H1 (cell line): ENCODE data around the gene FBXO21. TPM values are rescaled to one million over a fixed set of nuclear protein-coding genes. Genes with fewer than 3 reads are reported as not detected.

Experiments used
- CTCF ChIA-PET: fragments of 300-600 bp; sonication (Branson Sonifier 250); formaldehyde crosslinking; loops from one replicate; lab custom pipeline; 2021; ENCODE audit not compliant: partially characterized antibody; lab: Charles Lee
- POLR2A ChIA-PET: fragments of 300-600 bp; sonication (Branson Sonifier 250); formaldehyde crosslinking; loops from one replicate; lab custom pipeline; 2021; ENCODE audit warnings: inconsistent platforms; ENCODE audit not compliant: partially characterized antibody; lab: Charles Lee
- DNase-seq, 2 experiments: peaks; one replicate each; pipeline versions ENCODE4 v3.0.0 to v3.0.0-alpha.2; 2010 to 2022; ENCODE audit warnings: low spot score in 2 of 2, low read depth in 1 of 2, mixed read lengths in 1 of 2
- FAIRE-seq: peaks from 2 replicates; lab custom pipeline; 2011; peaks lifted over from hg19 to GRCh38; lab: Jason Lieb, UNC
- H2AFZ ChIP-seq: 2 replicates; pipeline ENCODE4 v1.8.1; 2012; ENCODE audit warnings: low read length, inconsistent platforms
- H2AK5ac ChIP-seq: 2 replicates; pipeline ENCODE4 v1.6.1; 2013; ENCODE audit warnings: low read depth, low read length
- H2BK120ac ChIP-seq: replicated peaks from 2 replicates; pipeline ENCODE3; 2013; ENCODE audit warnings: low read depth, low read length, inconsistent platforms
- H2BK12ac ChIP-seq: 2 replicates; pipeline ENCODE4 v1.6.1; 2013; ENCODE audit warnings: low read depth, low read length
- H2BK15ac ChIP-seq: 2 replicates; pipeline ENCODE4 v1.6.1; 2013; ENCODE audit warnings: low read length
- H2BK20ac ChIP-seq: 2 replicates; pipeline ENCODE4 v1.6.1; 2013; ENCODE audit warnings: low read length
- H2BK5ac ChIP-seq: 2 replicates; pipeline ENCODE4 v1.6.1; 2013; ENCODE audit warnings: low read depth, low read length
- H3K14ac ChIP-seq: 2 replicates; pipeline ENCODE4 v1.6.1; 2013; ENCODE audit warnings: inconsistent platforms; ENCODE audit not compliant: insufficient read length
- H3K18ac ChIP-seq: 2 replicates; pipeline ENCODE4 v1.6.1; 2013; ENCODE audit warnings: low read length; ENCODE audit errors: extremely low read depth
- H3K23ac ChIP-seq: 2 replicates; pipeline ENCODE4 v1.6.1; 2013; ENCODE audit warnings: inconsistent platforms; ENCODE audit not compliant: insufficient read length
- H3K23me2 ChIP-seq: 2 replicates; pipeline ENCODE4 v1.6.1; 2013; ENCODE audit warnings: low read depth, low read length
- H3K27ac ChIP-seq: 2 replicates; pipeline ENCODE4 v1.6.1; 2011; ENCODE audit warnings: low read depth, low read length, inconsistent platforms
- H3K27me3 ChIP-seq, 4 experiments: replicated peaks in 1 of 4; 1 replicate in 1 of 4; 2 replicates in 3 of 4; pipeline versions ENCODE4 v1.6.1 to v1.8.1; 2011 to 2013; ENCODE audit warnings: low read length in 3 of 4, mild to moderate bottlenecking in 3 of 4, inconsistent platforms in 2 of 4, mixed read lengths in 2 of 4, moderate library complexity in 1 of 4; ENCODE audit not compliant: control insufficient read depth in 3 of 4, insufficient read depth in 3 of 4; ENCODE audit errors: extremely low read depth in 1 of 4
- H3K36me3 ChIP-seq, 4 experiments: 2 replicates each; pipeline versions ENCODE4 v1.6.1 to v1.8.1; 2011 to 2013; ENCODE audit warnings: mild to moderate bottlenecking in 4 of 4, low read length in 3 of 4, moderate library complexity in 2 of 4, control low read depth in 1 of 4, inconsistent platforms in 1 of 4; ENCODE audit not compliant: insufficient read depth in 4 of 4, control insufficient read depth in 2 of 4
- H3K4ac ChIP-seq: replicated peaks from 2 replicates; pipeline ENCODE3; 2013; ENCODE audit warnings: low read length, low read depth, mixed read lengths, inconsistent platforms; ENCODE audit not compliant: insufficient read length
- H3K4me1 ChIP-seq, 4 experiments: replicated peaks in 1 of 4; 1 replicate in 1 of 4; 2 replicates in 3 of 4; pipeline versions ENCODE4 v1.6.1 to v1.8.1; 2011 to 2013; ENCODE audit warnings: low read length in 3 of 4, inconsistent platforms in 2 of 4, mixed read lengths in 1 of 4; ENCODE audit not compliant: insufficient read depth in 4 of 4, control insufficient read depth in 3 of 4
- H3K4me2 ChIP-seq, 2 experiments: 2 replicates each; pipeline versions ENCODE4 v1.6.1 to v1.8.1; 2011 to 2013; ENCODE audit warnings: low read depth in 2 of 2, low read length in 2 of 2, control low read depth in 1 of 2, inconsistent platforms in 1 of 2, mild to moderate bottlenecking in 1 of 2; ENCODE audit not compliant: insufficient read depth in 1 of 2
- H3K4me3 ChIP-seq, 4 experiments: fragments of 200-600, 300-600 bp in 1 of 4; sonication (generic), shearing (Covaris generic), sonication (Bioruptor Twin) in 1 of 4; 2 replicates each; pipeline versions ENCODE4 v1.5.1 to v1.8.1; 2011 to 2016; ENCODE audit warnings: low read length in 4 of 4, low read depth in 3 of 4, control low read depth in 2 of 4, inconsistent platforms in 2 of 4, mild to moderate bottlenecking in 2 of 4, mixed read lengths in 1 of 4, moderate library complexity in 1 of 4; ENCODE audit not compliant: insufficient read depth in 2 of 4; ENCODE audit errors: extremely low read depth in 1 of 4
- H3K56ac ChIP-seq: replicated peaks from 2 replicates; pipeline ENCODE3; 2013; ENCODE audit warnings: low read depth, mild to moderate bottlenecking, mixed read lengths, low read length, inconsistent platforms; ENCODE audit not compliant: insufficient read length
- H3K79me1 ChIP-seq: 2 replicates; pipeline ENCODE4 v1.6.1; 2013; ENCODE audit warnings: low read depth, low read length, control low read depth
- H3K79me2 ChIP-seq, 2 experiments: 2 replicates each; pipeline versions ENCODE4 v1.6.1 to v1.8.1; 2012 to 2013; ENCODE audit warnings: low read length in 2 of 2, mild to moderate bottlenecking in 2 of 2, inconsistent platforms in 1 of 2; ENCODE audit not compliant: insufficient read depth in 2 of 2, control insufficient read depth in 1 of 2
- H3K9ac ChIP-seq, 4 experiments: replicated peaks in 1 of 4; 1 replicate in 1 of 4; 2 replicates in 3 of 4; pipeline versions ENCODE4 v1.6.1 to v1.8.1; 2011 to 2013; ENCODE audit warnings: low read depth in 3 of 4, low read length in 3 of 4, control low read depth in 2 of 4, mild to moderate bottlenecking in 2 of 4, moderate library complexity in 2 of 4, inconsistent platforms in 1 of 4; ENCODE audit errors: extremely low read depth in 1 of 4
- H3K9me3 ChIP-seq, 2 experiments: 2 replicates each; pipeline versions ENCODE4 v1.6.1 to v1.8.1; 2012 to 2013; ENCODE audit warnings: mild to moderate bottlenecking in 2 of 2, moderate library complexity in 2 of 2, control low read depth in 1 of 2, inconsistent platforms in 1 of 2, low read depth in 1 of 2, low read length in 1 of 2, mixed read lengths in 1 of 2; ENCODE audit not compliant: insufficient read depth in 2 of 2
- H4K20me1 ChIP-seq, 2 experiments: replicated peaks in 1 of 2; 2 replicates each; pipeline versions ENCODE3 to v1.8.1; 2011 to 2013; ENCODE audit warnings: inconsistent platforms in 2 of 2, low read length in 2 of 2, mild to moderate bottlenecking in 1 of 2; ENCODE audit not compliant: insufficient read depth in 2 of 2, control insufficient read depth in 1 of 2
- H4K5ac ChIP-seq: 2 replicates; pipeline ENCODE4 v1.6.1; 2013; ENCODE audit warnings: low read length, low read depth, mixed read lengths, inconsistent platforms; ENCODE audit not compliant: insufficient read length
- H4K8ac ChIP-seq: 2 replicates; pipeline ENCODE4 v1.8.0; 2013; ENCODE audit warnings: mild to moderate bottlenecking, moderate library complexity, low read length, inconsistent platforms; ENCODE audit not compliant: insufficient read depth; ENCODE audit errors: extremely low read depth
- H4K91ac ChIP-seq: replicated peaks from 2 replicates; pipeline ENCODE3; 2013; ENCODE audit warnings: low read length, mixed read lengths, inconsistent platforms; ENCODE audit not compliant: insufficient read length
- ATF3 ChIP-seq: IDR thresholded peaks from 2 replicates; pipeline ENCODE4 v1.6.1; 2011; ENCODE audit warnings: low read depth, mild to moderate bottlenecking, low read length; ENCODE audit not compliant: insufficient read depth
- CREB1 ChIP-seq: IDR thresholded peaks from 2 replicates; pipeline ENCODE4 v1.6.1; 2012; ENCODE audit warnings: inconsistent platforms
- HDAC2 ChIP-seq, 2 experiments: fragments of 300-600 bp in 1 of 2; sonication (generic) in 1 of 2; IDR thresholded peaks; 2 replicates each; pipeline ENCODE4 v1.6.1; 2011 to 2012; ENCODE audit warnings: low read depth in 2 of 2, low read length in 2 of 2, mild to moderate bottlenecking in 2 of 2, moderate library complexity in 2 of 2, borderline replicate concordance in 1 of 2, inconsistent platforms in 1 of 2
- JUN ChIP-seq: IDR thresholded peaks from 2 replicates; pipeline ENCODE4 v1.6.1; 2011; ENCODE audit warnings: low read depth, mild to moderate bottlenecking, improper control_type of control experiment, low read length
- RBBP5 ChIP-seq: IDR thresholded peaks from 2 replicates; pipeline ENCODE4 v1.7.1; 2012; ENCODE audit warnings: low read depth, mild to moderate bottlenecking, inconsistent platforms, low read length, moderate library complexity, borderline replicate concordance
- SAP30 ChIP-seq: fragments of 300-600 bp; sonication (generic); IDR thresholded peaks from 2 replicates; pipeline ENCODE4 v1.7.1; 2012; ENCODE audit warnings: low read length, moderate library complexity, mild to moderate bottlenecking, inconsistent platforms; ENCODE audit not compliant: insufficient read depth, insufficient replicate concordance
- SIRT6 ChIP-seq: IDR thresholded peaks from one replicate; pipeline ENCODE4 v1.7.1; 2012; ENCODE audit warnings: low read length, inconsistent platforms
- TCF12 ChIP-seq: IDR thresholded peaks from 2 replicates; pipeline ENCODE4 v1.6.1; 2011; ENCODE audit warnings: low read depth, mild to moderate bottlenecking, low read length
- USF2 ChIP-seq: IDR thresholded peaks from 2 replicates; pipeline ENCODE4 v1.6.1; 2011; ENCODE audit warnings: low read length, improper control_type of control experiment
- ZNF274 ChIP-seq: IDR thresholded peaks from 2 replicates; pipeline ENCODE4 v1.7.0; 2012; ENCODE audit warnings: low read length, borderline replicate concordance; ENCODE audit errors: extremely low read depth
- WGBS, 2 experiments: shearing (Covaris generic) in 1 of 2; methylation state at CpG; one replicate each; pipeline versions ENCODE4 v1.1.6 to v1.1.7; 2013 to 2015; ENCODE audit warnings: low lambda C conversion rate in 2 of 2, mixed read lengths in 2 of 2, inconsistent platforms in 1 of 2, low coverage in 1 of 2, missing lambda C conversion rate in 1 of 2; ENCODE audit not compliant: insufficient replicate concordance in 2 of 2, insufficient coverage in 1 of 2, insufficient read length in 1 of 2; ENCODE audit errors: extremely low coverage in 1 of 2, missing lambda C conversion rate in 1 of 2; 5-methylcytosine and 5-hydroxymethylcytosine counted together
- polyA plus RNA-seq, 7 experiments: library from polyadenylated mRNA; depleted of rRNA in 3 of 7; stranded (reverse) in 5 of 7; unstranded in 2 of 7; fragments of >200 nt in 5 of 7; fragments of 200-250 nt in 2 of 7; gene quantifications; 1 replicate in 5 of 7; 2 replicates in 1 of 7; 4 replicates in 1 of 7; pipeline versions ENCODE4 v1.2.1 to v1.2.3, GENCODE V29; 2011 to 2013; ENCODE audit warnings: missing spikeins in 2 of 7, mixed read lengths in 2 of 7
- total RNA-seq: library from RNA; stranded (reverse); fragmentation: NEBNext Ultra II Directional; extraction: Animal tissue kit (Norgen Biotek cat#: 25700); gene quantifications from 2 replicates; pipeline ENCODE4 v1.2.1, GENCODE V29; 2021
- TF ChIP-seq, protein P1 (sequence below): IDR thresholded peaks from 2 replicates; pipeline ENCODE4 v1.6.1; 2012; ENCODE audit warnings: inconsistent platforms

The FBXO21 gene
- total and polyA plus RNA-seq, 2 of the 8 experiments (the other 6 are each of a cell fraction or from before 2014, with no cell fraction given), result 57.0 to 80.6 TPM

DNA sequence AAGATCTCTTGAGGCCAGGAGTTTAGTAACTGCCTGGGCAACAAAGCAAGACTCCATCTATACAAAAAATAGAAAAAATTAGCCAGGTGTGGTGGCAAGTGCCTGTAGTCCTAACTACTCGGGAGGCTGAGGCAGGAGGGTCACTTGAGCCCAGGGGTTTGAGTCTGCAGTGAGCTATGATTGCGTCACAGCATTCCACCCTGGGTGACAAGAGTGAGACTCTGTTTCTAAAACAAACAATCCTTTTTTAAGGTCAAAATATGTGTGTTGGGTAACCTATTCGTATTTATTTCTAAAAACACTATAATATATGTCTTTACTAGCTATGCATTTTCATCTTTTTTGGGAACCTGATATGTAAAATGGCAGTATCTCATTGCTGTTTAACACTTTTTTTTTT, 7.4 kb downstream of the FBXO21 start:
- Histone ChIP-seq H3K79me1 (no peaks in the 10 kb centered on the region; the same call in 1 of the 2 replicates), H2AK5ac (no peak overlapping the region), H2BK5ac (no peak overlapping the region), H3K9me3 (no peaks in the 10 kb centered on the region), H3K23me2 (no peaks in the 10 kb centered on the region), H2BK120ac (no peak overlapping the region), H3K4ac (no peak overlapping the region), H3K4me3 (no peak overlapping the region), H4K91ac (no peak overlapping the region), H3K27me3 (no peaks in the 10 kb centered on the region), H3K4me1 (no peaks in the 10 kb centered on the region), H3K14ac (no peak overlapping the region), H3K36me3 (peaks cover 16 to 70% (median 45%) of the 10 kb centered on the region in 4 experiments; a peak in 7 of 8 replicates), H3K4me2 (no peak overlapping the region), H3K23ac (no peak overlapping the region), H4K20me1 (peaks cover 0 to 4% of the 10 kb centered on the region in 2 experiments), H3K27ac (no peak overlapping the region), H4K5ac (no peak overlapping the region), H3K79me2 (peaks cover 0 to 19% of the 10 kb centered on the region in 2 experiments; a peak in 2 of 4 replicates), H2BK20ac (no peak overlapping the region), H3K9ac (no peak overlapping the region), H3K18ac (no peak overlapping the region), H4K8ac (no peak overlapping the region), H2BK15ac (no peak overlapping the region), H3K56ac (no peak overlapping the region), H2AFZ (no peak overlapping the region), H2BK12ac (no peak overlapping the region)
- DNase-seq (no peak), FAIRE-seq (no peak)
- ChIA-PET CTCF (no interaction called here), POLR2A (interaction anchor here (0.6 kb wide), 1 partner anchor 8 kb away, joined by 4 read pairs; no protein-coding TSS in a partner anchor)
- 96% methylated on average over 3 of the region's 3 CpGs; no CpG with 5 or more reads in 1 of the 2 experiments for WGBS, 2 experiments
- TF ChIP-seq SAP30 (no peak), ZNF274 (no peak), TCF12 (no peak), RBBP5 (no peak), JUN (no peak), CREB1 (no peak), USF2 (no peak), HDAC2 (IDR thresholded peaks at IDR 0.05; ENCODE audit: borderline replicate concordance in 1 of 2, low read depth in 2 of 2, low read length in 2 of 2) (no peak), SIRT6 (no peak), ATF3 (no peak)
- TF ChIP-seq, protein P1, sequence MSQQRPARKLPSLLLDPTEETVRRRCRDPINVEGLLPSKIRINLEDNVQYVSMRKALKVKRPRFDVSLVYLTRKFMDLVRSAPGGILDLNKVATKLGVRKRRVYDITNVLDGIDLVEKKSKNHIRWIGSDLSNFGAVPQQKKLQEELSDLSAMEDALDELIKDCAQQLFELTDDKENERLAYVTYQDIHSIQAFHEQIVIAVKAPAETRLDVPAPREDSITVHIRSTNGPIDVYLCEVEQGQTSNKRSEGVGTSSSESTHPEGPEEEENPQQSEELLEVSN, result no peak
